C4-2B (cell line): ENCODE results near the gene TOM1L2.
A peak's percentile ranks its signal among the peaks of the same experiment; 100 is the strongest.
"Not testable (repeated sequence)": the region's sequence is repeated elsewhere in the genome, so short reads cannot be mapped to it uniquely, and the experiment has no call there.

Experiments
- H3K27ac ChIP-seq: fragments of 450-650 bp; 2 replicates; pipeline ENCODE4 v1.5.1; 2017
- ZFX ChIP-seq: fragments of 450-650 bp; IDR thresholded peaks from 2 replicates; pipeline ENCODE4 v1.6.1; 2017
- TF ChIP-seq, protein P1 (sequence below): fragments of 450-650 bp; conservative IDR thresholded peaks from 2 replicates; pipeline ENCODE4 v1.5.1; 2017; ENCODE audit warnings: mild to moderate bottlenecking

TOM1L2 gene

DNA sequence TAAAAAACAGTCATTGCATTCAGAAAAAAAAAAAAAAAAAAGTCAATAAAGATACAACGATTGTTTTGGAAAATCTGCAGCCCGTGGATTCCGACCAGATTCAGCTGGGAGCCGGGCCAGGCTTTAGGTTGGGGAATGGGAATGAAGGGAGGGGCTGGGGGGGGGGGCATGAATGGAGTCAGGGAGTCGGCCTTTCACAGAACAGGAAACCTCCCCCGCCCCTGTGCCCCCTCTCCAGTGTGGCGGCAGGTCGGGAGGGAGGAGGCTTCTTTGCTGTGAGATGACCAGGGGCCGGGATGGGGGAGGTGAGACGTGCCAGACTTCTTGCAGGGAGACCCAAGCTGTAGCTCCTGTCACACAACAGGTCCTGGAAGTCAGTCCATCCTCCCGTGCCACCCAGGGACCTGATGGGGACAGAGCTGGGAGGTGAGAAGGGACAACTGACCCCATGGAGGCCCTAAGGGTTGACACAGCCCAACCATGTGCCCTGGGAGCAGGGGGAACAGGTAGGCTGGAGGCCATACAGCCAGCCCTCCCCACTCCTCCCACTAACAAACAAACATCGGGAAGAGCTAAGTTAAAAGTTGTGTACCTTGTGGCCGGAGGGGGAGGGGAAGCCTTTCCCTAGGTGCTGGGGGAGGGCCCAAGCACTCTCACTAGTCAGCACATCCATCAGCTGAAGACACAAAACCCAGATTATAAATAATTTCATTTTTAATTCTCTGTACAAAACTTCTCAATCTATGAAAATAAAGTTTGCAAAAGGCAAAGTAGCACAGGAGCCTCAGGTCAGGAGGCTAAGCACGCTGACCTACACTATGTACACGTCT is 160.6 kb downstream of the TOM1L2 start:
- peak overlapping the region; percentile 86 for H3K27ac ChIP-seq
- no peak for TF ChIP-seq ZFX
- TF ChIP-seq, protein P1, sequence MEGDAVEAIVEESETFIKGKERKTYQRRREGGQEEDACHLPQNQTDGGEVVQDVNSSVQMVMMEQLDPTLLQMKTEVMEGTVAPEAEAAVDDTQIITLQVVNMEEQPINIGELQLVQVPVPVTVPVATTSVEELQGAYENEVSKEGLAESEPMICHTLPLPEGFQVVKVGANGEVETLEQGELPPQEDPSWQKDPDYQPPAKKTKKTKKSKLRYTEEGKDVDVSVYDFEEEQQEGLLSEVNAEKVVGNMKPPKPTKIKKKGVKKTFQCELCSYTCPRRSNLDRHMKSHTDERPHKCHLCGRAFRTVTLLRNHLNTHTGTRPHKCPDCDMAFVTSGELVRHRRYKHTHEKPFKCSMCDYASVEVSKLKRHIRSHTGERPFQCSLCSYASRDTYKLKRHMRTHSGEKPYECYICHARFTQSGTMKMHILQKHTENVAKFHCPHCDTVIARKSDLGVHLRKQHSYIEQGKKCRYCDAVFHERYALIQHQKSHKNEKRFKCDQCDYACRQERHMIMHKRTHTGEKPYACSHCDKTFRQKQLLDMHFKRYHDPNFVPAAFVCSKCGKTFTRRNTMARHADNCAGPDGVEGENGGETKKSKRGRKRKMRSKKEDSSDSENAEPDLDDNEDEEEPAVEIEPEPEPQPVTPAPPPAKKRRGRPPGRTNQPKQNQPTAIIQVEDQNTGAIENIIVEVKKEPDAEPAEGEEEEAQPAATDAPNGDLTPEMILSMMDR: no peak

DNA sequence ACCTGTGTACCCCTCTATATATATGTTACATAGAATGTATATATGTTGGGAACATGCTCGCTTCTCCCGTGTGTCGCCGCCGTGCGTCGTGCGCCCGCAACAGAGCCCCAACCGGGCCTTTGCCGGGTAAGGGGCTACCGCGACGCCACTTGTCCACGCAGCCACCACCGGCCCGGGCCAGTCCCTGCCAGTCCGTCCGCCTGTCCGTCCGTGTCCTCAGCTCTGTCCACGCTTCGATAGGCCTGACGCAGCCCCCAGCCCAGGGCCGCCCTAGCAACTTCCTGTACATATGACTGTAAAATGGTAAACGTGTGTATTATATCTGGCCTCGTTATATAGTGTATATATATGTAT is 161.3 kb downstream of the TOM1L2 start:
- H3K27ac ChIP-seq: peak overlapping the region; percentile 86
- TF ChIP-seq ZFX: no peak
- TF ChIP-seq, protein P1: no peak

DNA sequence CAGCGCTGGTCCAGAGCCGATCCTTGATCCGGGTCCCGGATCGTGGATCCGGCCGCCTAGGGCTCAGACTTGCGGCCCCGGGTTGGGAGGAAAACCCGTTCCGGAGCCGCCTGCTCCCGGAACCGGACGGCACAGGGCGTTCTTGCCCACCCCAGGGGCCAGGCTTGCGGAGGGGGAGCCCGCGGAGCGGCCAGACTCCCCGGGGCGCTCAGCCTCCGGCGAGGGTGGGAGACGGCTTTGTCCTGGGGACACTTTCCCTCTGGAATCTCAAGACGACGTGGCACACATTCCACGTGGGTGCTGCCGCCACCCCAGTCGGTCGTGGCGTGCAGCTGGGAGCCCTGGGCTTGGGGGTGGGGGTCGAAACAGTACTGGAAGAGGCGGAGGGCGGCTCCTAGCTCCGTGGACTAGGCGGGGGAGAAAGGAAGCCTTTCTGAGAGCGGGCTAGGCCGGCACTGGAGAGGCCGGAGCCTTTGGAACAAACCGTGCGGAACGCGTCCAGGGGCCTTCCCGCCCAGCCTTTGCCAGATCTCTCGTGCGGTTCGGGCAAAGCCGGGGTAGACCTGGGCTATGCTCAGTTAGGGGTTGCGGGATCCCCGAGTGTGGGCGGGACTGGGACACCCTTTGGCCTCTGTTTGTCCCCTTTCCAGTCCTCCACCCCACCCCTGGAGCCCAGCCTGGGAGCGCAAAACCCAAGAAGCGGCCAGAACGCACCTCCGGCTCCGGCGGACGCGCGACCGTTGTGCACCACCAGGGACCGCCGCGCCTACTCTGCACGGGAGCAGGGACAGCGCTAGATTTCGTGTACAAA is 161.9 kb downstream of the TOM1L2 start:
- TF ChIP-seq, protein P1: no peak
- TF ChIP-seq ZFX: peak; percentile 62; the same call in 1 of the 2 replicates
- H3K27ac ChIP-seq: peak overlapping the region; percentile 86

DNA sequence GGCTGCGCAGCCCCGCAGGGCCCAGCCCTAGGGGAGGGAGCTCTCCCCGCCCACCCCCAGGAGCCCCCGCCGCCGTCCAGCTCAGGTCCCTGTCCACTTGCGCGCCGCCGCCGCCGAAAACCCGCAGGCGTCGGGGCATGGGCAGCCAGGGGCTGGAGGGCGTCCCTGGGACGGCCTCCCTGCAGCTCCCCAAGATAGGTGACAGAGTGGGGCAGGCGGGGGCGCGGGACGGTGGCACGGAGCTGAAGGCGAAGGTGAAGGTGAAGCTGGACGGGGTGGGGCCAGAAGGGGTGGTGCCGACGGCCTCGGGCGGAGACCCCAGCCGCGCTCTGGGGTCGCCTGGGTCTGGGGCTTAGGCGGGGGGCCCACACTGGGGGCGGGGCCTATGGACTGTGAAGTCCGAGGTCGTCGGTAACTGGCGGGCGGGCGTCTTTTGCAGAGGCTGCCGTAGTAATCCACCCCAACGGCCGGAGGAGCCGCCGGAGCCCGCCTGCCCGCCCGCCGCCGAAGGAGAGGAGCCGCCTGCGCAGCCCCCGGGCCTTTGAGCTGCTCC is 162.6 kb downstream of the TOM1L2 start:
- TF ChIP-seq, protein P1: no peak
- no peak for TF ChIP-seq ZFX
- H3K27ac ChIP-seq: peak overlapping the region; percentile 86

DNA sequence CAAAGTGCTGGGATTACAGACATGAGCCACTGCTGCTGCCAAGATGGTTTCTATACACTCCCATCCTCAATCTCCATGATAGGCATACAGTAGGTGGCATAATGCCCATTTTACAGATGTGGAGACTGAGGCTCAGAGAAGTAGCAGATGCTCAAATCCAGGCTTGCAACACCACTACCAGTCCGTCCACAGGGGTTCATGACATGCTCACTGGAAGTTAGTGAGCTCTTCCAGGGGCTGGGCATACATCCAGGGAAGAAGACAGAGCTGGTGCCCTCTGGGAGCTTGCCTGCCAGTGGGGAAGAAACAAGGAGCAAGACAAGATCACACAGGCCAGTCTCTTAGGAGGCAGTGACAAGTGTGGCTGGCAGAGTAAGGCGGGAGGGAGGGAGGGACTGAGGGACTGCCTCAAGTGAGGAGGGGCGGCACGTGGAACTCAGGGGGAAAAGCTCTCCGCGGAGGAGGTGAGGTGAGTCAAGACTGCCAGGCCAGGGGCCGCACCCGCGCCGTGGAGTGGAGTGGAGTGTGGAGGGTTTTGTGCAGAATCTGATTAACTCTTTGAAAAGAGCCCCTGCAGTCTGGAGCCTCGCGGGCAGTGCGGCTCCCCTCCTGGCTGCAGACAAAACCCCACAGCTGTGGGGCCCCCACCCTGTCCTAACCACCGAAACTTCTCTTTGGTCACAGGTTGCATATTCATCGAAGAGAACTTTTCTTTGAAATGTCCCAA is 163.3 kb downstream of the TOM1L2 start:
- no peak for TF ChIP-seq ZFX
- TF ChIP-seq, protein P1: no peak
- H3K27ac ChIP-seq: peak overlapping the region; percentile 86

DNA sequence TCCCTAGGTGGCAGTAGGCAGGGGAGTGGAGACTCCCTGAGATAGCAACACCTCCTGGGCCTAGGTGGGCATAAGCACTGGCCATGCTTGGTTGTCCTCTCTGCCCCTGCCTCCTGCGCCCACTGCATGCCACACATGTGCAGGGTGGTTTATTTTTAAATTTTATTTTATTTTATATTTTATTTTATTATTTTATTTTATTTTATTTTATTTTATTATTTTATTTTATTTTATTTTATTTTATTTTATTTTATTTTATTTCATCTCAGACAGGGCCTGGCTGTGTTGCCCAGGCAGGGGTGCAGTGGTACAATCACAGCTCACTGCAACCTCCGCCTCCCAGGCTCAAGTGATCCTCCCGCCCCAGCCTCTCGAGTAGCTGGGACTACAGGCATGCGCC is 164.0 kb downstream of the TOM1L2 start:
- H3K27ac ChIP-seq: not testable (repeated sequence)

GRCh38 chr17:17807440-17807839 is 164.8 kb downstream of the TOM1L2 start:
- peak overlapping the region; percentile 7 for H3K27ac ChIP-seq
- no peak for TF ChIP-seq ZFX
- TF ChIP-seq, protein P1: no peak
